Fibroblast of skin of left biceps (primary cell): ENCODE measurements around the gene PPP4R2.

ENCODE experiments used
- DNase-seq, 2 experiments: peaks; one replicate each; pipeline ENCODE4 v3.0.0-alpha.2; 2013; ENCODE audit warnings: low read depth in 2 of 2

PPP4R2 gene

GRCh38 chr3:73069775-73070444 is 73.3 kb downstream of the PPP4R2 start:
- DNase-seq: no peak

GRCh38 chr3:73070675-73071575 is 74.3 kb downstream of the PPP4R2 start:
- DNase-seq: peak; percentile 91 to 93

- no peak for DNase-seq
These were observed 75.3 kb downstream of the PPP4R2 start for GRCh38 chr3:73071952-73072351.

GRCh38 chr3:73072634-73073033 is 76.0 kb downstream of the PPP4R2 start:
- DNase-seq: no peak

- DNase-seq: no peak
These were observed 76.6 kb downstream of the PPP4R2 start for GRCh38 chr3:73073091-73073707.

- peak in 1 of 2 experiments; percentile 6 for DNase-seq
These were observed 78.2 kb downstream of the PPP4R2 start for GRCh38 chr3:73074781-73075180.

- DNase-seq: no peak
These were observed 83.8 kb downstream of the PPP4R2 start for GRCh38 chr3:73080216-73080966.

GRCh38 chr3:73081140-73081539 is 84.5 kb downstream of the PPP4R2 start:
- no peak for DNase-seq

- DNase-seq: no peak
These were observed 87.6 kb downstream of the PPP4R2 start for GRCh38 chr3:73084170-73084569.

- peak in 1 of 2 experiments; percentile 4 for DNase-seq
These were observed 89.5 kb downstream of the PPP4R2 start for GRCh38 chr3:73086071-73086494.

- DNase-seq: no peak
These were observed 97.5 kb downstream of the PPP4R2 start for GRCh38 chr3:73094129-73094528.

- DNase-seq: no peak
These were observed 98.3 kb downstream of the PPP4R2 start for GRCh38 chr3:73094951-73095350.

- DNase-seq: no peak
These were observed 99.6 kb downstream of the PPP4R2 start for GRCh38 chr3:73096169-73096568.

GRCh38 chr3:73098026-73098425 is 101.4 kb downstream of the PPP4R2 start:
- DNase-seq: no peak

- DNase-seq: no peak
These were observed 102.3 kb downstream of the PPP4R2 start for GRCh38 chr3:73098873-73099272.

GRCh38 chr3:73100741-73101559 is 104.3 kb downstream of the PPP4R2 start:
- DNase-seq: peak; percentile 28 to 45

- no peak for DNase-seq
These were observed 105.3 kb downstream of the PPP4R2 start for GRCh38 chr3:73101881-73102280.

- DNase-seq: no peak
These were observed 110.6 kb downstream of the PPP4R2 start for GRCh38 chr3:73107215-73107614.

- no peak for DNase-seq
These were observed 111.1 kb downstream of the PPP4R2 start for GRCh38 chr3:73107676-73108187.

GRCh38 chr3:73108750-73109149 is 112.1 kb downstream of the PPP4R2 start:
- no peak for DNase-seq

- no peak for DNase-seq
These were observed 113.9 kb downstream of the PPP4R2 start for GRCh38 chr3:73110530-73110929.
